Bronchial epithelial cell (primary cell): Measurements from ENCODE around the gene GPATCH4. TPM values are rescaled to one million over a fixed set of nuclear protein-coding genes. Genes with fewer than 3 reads are reported as not detected.

Source experiments
- DNase-seq: peaks from one replicate; pipeline ENCODE4 v3.0.0-alpha.2; 2010; ENCODE audit warnings: low read depth
- FAIRE-seq: peaks from 2 replicates; lab custom pipeline; 2011; peaks lifted over from hg19 to GRCh38; lab: Jason Lieb, UNC
- H3K27me3 ChIP-seq: 2 replicates; pipeline ENCODE4 v1.5.1; 2011; ENCODE audit warnings: low read length; ENCODE audit not compliant: control insufficient read depth, insufficient read depth
- H3K36me3 ChIP-seq: 2 replicates; pipeline ENCODE4 v1.5.1; 2011; ENCODE audit warnings: low read length; ENCODE audit not compliant: control insufficient read depth, insufficient read depth
- H3K4me3 ChIP-seq: 2 replicates; pipeline ENCODE4 v1.5.1; 2011; ENCODE audit warnings: mild to moderate bottlenecking, low read depth, low read length, control low read depth
- CTCF ChIP-seq: IDR thresholded peaks from 2 replicates; pipeline ENCODE4 v1.5.1; 2011; ENCODE audit warnings: mild to moderate bottlenecking, moderate library complexity, low read length, control low read depth, inconsistent platforms; ENCODE audit not compliant: insufficient read depth, severe bottlenecking
- total RNA-seq: library from RNA; depleted of rRNA; stranded (reverse); fragments of >200 nt; gene quantifications from 2 replicates; pipeline ENCODE4 v1.2.1, GENCODE V29; 2014

GPATCH4 gene
- total RNA-seq, 1 donor from 2014 or later = 29.2 TPM

GRCh38 chr1:156544592-156545102 lies 56.6 kb downstream of the GPATCH4 start:
- no peak overlapping the region for H3K4me3 ChIP-seq
- FAIRE-seq (peak; percentile 55), DNase-seq (no peak)
- H3K27me3 ChIP-seq = no peaks in the 10 kb centered on the region
- TF ChIP-seq CTCF = no peak
- peaks cover 1% of the 10 kb centered on the region for H3K36me3 ChIP-seq

Other genes with a start within 250 kb of the GPATCH4 start
- under 0.01 and 0.13 TPM in 2 replicates for gene RHBG, start 232.3 kb downstream of the GPATCH4 start, total RNA-seq
- gene MEF2D, start 100.7 kb downstream of the GPATCH4 start, total RNA-seq = 1.3 and 4.9 TPM in 2 replicates
- 0.53 and 1.7 TPM in 2 replicates for gene IQGAP3, start 28.9 kb downstream of the GPATCH4 start, total RNA-seq
- gene TTC24, start 21.8 kb downstream of the GPATCH4 start, total RNA-seq = not detected in 2 replicates
- 142 and 154 TPM in 2 replicates for gene NAXE, start 9.7 kb downstream of the GPATCH4 start, total RNA-seq
- under 0.01 TPM in 1 of 2 replicates, not detected in the other for gene HAPLN2, start 17.9 kb upstream of the GPATCH4 start, total RNA-seq
- not detected in 2 replicates for gene BCAN, start 40.6 kb upstream of the GPATCH4 start, total RNA-seq
- under 0.01 TPM in 1 of 2 replicates, not detected in the other for gene NES, start 75.9 kb upstream of the GPATCH4 start, total RNA-seq
- gene CRABP2, start 104.1 kb upstream of the GPATCH4 start, total RNA-seq = 5.3 and 112 TPM in 2 replicates
- 14.7 and 20.2 TPM in 2 replicates for gene METTL25B, start 127.0 kb upstream of the GPATCH4 start, total RNA-seq
- 7.9 and 10.6 TPM in 2 replicates for gene ISG20L2, start 127.3 kb upstream of the GPATCH4 start, total RNA-seq
- 60.3 and 74.1 TPM in 2 replicates for gene MRPL24, start 139.6 kb upstream of the GPATCH4 start, total RNA-seq
- gene HDGF, start 150.2 kb upstream of the GPATCH4 start, total RNA-seq = 163 and 225 TPM in 2 replicates
- 9.2 and 11.5 TPM in 2 replicates for gene PRCC, start 166.1 kb upstream of the GPATCH4 start, total RNA-seq
- gene SH2D2A, start 215.4 kb upstream of the GPATCH4 start, total RNA-seq = 1.2 and 1.8 TPM in 2 replicates